ENCODE measurements around the gene RAB32.

DNA sequence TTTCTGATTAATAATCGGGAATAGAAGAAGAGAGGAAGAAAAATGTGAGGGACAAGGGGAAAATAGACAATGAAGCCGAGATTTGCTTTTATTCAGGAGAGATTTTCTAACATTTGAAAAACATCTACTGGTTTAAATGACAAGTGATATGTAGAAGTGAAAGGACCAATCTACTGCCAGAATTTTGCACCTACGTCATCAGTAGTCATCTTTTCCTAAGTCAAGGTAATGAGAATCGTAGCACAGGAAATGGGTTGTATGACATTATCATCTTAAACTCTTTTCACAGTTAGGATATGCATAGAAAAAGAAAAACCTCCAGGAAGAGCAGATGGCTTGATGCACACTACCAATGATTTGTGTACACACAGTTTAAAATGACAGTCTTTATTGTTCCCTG lies 45.3 kb upstream of the RAB32 start:
- TF ChIP-seq, protein P1, sequence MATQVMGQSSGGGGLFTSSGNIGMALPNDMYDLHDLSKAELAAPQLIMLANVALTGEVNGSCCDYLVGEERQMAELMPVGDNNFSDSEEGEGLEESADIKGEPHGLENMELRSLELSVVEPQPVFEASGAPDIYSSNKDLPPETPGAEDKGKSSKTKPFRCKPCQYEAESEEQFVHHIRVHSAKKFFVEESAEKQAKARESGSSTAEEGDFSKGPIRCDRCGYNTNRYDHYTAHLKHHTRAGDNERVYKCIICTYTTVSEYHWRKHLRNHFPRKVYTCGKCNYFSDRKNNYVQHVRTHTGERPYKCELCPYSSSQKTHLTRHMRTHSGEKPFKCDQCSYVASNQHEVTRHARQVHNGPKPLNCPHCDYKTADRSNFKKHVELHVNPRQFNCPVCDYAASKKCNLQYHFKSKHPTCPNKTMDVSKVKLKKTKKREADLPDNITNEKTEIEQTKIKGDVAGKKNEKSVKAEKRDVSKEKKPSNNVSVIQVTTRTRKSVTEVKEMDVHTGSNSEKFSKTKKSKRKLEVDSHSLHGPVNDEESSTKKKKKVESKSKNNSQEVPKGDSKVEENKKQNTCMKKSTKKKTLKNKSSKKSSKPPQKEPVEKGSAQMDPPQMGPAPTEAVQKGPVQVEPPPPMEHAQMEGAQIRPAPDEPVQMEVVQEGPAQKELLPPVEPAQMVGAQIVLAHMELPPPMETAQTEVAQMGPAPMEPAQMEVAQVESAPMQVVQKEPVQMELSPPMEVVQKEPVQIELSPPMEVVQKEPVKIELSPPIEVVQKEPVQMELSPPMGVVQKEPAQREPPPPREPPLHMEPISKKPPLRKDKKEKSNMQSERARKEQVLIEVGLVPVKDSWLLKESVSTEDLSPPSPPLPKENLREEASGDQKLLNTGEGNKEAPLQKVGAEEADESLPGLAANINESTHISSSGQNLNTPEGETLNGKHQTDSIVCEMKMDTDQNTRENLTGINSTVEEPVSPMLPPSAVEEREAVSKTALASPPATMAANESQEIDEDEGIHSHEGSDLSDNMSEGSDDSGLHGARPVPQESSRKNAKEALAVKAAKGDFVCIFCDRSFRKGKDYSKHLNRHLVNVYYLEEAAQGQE (IDR thresholded peaks at IDR 0.05; ENCODE audit: insufficient read depth in 1 of 2, low read depth in 2 of 2, low read length in 2 of 2), result no peak
- no peak for TF ChIP-seq POLR2AphosphoS5 (IDR thresholded peaks at IDR 0.05; ENCODE audit: low read depth, low read length)
- no peak for TF ChIP-seq TAF1 (IDR thresholded peaks at IDR 0.05; ENCODE audit: borderline replicate concordance, insufficient read depth, low read length)
- no peak for TF ChIP-seq SIN3A (IDR thresholded peaks at IDR 0.05; ENCODE audit: borderline replicate concordance, insufficient read depth, low read length)
- TF ChIP-seq FOXP2 (optimal IDR thresholded peaks at IDR 0.05; ENCODE audit: borderline replicate concordance, extremely low read depth, extremely low read length, insufficient read depth), result no peak

All from PFSK-1 (cell line).